ENCODE results near the gene MMRN2. TPM values are rescaled to one million over a fixed set of nuclear protein-coding genes. Genes with fewer than 3 reads are reported as not detected.

The MMRN2 gene, protein sequence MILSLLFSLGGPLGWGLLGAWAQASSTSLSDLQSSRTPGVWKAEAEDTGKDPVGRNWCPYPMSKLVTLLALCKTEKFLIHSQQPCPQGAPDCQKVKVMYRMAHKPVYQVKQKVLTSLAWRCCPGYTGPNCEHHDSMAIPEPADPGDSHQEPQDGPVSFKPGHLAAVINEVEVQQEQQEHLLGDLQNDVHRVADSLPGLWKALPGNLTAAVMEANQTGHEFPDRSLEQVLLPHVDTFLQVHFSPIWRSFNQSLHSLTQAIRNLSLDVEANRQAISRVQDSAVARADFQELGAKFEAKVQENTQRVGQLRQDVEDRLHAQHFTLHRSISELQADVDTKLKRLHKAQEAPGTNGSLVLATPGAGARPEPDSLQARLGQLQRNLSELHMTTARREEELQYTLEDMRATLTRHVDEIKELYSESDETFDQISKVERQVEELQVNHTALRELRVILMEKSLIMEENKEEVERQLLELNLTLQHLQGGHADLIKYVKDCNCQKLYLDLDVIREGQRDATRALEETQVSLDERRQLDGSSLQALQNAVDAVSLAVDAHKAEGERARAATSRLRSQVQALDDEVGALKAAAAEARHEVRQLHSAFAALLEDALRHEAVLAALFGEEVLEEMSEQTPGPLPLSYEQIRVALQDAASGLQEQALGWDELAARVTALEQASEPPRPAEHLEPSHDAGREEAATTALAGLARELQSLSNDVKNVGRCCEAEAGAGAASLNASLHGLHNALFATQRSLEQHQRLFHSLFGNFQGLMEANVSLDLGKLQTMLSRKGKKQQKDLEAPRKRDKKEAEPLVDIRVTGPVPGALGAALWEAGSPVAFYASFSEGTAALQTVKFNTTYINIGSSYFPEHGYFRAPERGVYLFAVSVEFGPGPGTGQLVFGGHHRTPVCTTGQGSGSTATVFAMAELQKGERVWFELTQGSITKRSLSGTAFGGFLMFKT
- polyA plus RNA-seq (2012; ENCODE audit: insufficient read length, low read depth), result 0.95 TPM

DNA sequence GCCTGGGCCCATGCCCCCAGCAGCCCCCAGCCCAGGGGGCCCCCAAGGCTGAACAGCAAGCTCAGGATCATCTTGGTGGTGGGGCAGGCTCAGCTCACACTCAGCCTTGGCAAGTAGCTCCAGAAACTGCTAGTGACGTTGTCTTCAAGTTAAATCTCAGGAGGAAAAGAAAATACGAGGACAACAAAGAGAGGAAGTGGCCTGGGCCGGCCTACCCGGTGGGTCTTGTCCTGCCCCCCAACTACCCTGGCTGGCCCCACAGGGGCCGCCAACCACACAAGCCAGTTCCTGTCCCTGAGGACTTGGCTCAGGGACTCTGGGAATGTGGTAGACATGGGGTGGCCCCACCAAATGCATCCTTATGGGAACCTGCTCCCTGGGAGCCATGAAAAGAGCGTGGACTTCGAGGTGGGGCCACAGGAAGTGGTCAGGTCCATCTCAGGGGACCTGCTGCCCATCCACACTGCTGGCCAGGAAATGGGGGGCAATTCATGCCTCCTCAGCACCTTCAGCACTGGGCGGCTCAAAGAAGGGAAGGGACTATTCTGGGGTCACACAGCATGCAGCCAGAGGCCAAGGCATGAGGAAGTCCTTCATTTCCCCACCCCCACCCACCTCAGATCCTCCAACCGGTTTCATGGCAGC is at the start of gene MMRN2:
TSS of gene MMRN2 (minus strand) at position 145 of the 645 bp plus-strand sequence. CDS start at position 71, 74 bp downstream.
- TF ChIP-seq TAF1 (IDR thresholded peaks at IDR 0.05; ENCODE audit: borderline replicate concordance, insufficient read depth, low read length), result no peak
- no peak for TF ChIP-seq FOXP2 (optimal IDR thresholded peaks at IDR 0.05; ENCODE audit: borderline replicate concordance, extremely low read depth, extremely low read length, insufficient read depth)
- TF ChIP-seq, protein P1, sequence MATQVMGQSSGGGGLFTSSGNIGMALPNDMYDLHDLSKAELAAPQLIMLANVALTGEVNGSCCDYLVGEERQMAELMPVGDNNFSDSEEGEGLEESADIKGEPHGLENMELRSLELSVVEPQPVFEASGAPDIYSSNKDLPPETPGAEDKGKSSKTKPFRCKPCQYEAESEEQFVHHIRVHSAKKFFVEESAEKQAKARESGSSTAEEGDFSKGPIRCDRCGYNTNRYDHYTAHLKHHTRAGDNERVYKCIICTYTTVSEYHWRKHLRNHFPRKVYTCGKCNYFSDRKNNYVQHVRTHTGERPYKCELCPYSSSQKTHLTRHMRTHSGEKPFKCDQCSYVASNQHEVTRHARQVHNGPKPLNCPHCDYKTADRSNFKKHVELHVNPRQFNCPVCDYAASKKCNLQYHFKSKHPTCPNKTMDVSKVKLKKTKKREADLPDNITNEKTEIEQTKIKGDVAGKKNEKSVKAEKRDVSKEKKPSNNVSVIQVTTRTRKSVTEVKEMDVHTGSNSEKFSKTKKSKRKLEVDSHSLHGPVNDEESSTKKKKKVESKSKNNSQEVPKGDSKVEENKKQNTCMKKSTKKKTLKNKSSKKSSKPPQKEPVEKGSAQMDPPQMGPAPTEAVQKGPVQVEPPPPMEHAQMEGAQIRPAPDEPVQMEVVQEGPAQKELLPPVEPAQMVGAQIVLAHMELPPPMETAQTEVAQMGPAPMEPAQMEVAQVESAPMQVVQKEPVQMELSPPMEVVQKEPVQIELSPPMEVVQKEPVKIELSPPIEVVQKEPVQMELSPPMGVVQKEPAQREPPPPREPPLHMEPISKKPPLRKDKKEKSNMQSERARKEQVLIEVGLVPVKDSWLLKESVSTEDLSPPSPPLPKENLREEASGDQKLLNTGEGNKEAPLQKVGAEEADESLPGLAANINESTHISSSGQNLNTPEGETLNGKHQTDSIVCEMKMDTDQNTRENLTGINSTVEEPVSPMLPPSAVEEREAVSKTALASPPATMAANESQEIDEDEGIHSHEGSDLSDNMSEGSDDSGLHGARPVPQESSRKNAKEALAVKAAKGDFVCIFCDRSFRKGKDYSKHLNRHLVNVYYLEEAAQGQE (IDR thresholded peaks at IDR 0.05; ENCODE audit: insufficient read depth in 1 of 2, low read depth in 2 of 2, low read length in 2 of 2), result no peak
- no peak for TF ChIP-seq POLR2AphosphoS5 (IDR thresholded peaks at IDR 0.05; ENCODE audit: low read depth, low read length)
- no peak for TF ChIP-seq SIN3A (IDR thresholded peaks at IDR 0.05; ENCODE audit: borderline replicate concordance, insufficient read depth, low read length)

DNA sequence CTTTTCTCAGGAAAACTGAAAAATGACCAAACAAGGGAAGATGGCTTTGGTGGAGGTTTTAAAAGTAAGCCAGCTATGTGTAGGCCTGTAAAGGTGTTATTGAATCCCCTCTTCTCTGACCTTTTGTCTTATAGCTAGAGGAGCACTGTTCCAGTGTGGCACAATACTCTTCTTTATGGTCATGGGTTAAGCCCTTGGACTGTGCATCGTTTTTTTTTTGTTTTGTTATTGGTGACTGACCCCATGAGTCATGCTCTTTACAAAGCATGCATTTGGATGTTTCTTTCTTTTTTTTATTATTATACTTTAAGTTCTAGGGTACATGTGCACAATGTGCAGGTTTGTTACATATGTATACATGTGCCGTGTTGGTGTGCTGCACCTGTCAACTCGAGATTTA is 43.1 kb upstream of the MMRN2 start:
- TF ChIP-seq FOXP2 (optimal IDR thresholded peaks at IDR 0.05; ENCODE audit: borderline replicate concordance, extremely low read depth, extremely low read length, insufficient read depth) (no peak), POLR2AphosphoS5 (IDR thresholded peaks at IDR 0.05; ENCODE audit: low read depth, low read length) (no peak), TAF1 (IDR thresholded peaks at IDR 0.05; ENCODE audit: borderline replicate concordance, insufficient read depth, low read length) (no peak), SIN3A (IDR thresholded peaks at IDR 0.05; ENCODE audit: borderline replicate concordance, insufficient read depth, low read length) (no peak)
- TF ChIP-seq, protein P1 (IDR thresholded peaks at IDR 0.05; ENCODE audit: insufficient read depth in 1 of 2, low read depth in 2 of 2, low read length in 2 of 2), result no peak

DNA sequence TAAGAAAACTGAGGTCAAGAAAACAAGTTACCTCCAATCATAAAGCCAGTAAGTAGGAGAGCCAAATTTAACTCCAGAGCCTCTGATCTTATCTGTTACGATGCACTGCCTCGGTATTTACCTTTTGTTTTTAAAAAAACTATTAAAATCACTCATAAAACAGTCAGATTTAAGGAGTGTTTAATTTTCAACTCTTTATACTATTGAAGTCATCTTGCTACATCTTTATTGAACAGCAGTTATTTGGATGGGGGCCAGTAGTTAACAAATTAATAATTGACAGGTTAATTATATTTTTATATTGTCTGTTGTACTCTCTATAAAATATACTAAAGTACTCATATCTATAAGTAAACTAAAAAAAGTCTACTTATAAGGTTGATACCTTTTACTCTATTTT is 35.5 kb upstream of the MMRN2 start:
- TF ChIP-seq TAF1 (IDR thresholded peaks at IDR 0.05; ENCODE audit: borderline replicate concordance, insufficient read depth, low read length) (no peak), POLR2AphosphoS5 (IDR thresholded peaks at IDR 0.05; ENCODE audit: low read depth, low read length) (no peak), FOXP2 (optimal IDR thresholded peaks at IDR 0.05; ENCODE audit: borderline replicate concordance, extremely low read depth, extremely low read length, insufficient read depth) (no peak), SIN3A (IDR thresholded peaks at IDR 0.05; ENCODE audit: borderline replicate concordance, insufficient read depth, low read length) (no peak)
- TF ChIP-seq, protein P1 (IDR thresholded peaks at IDR 0.05; ENCODE audit: insufficient read depth in 1 of 2, low read depth in 2 of 2, low read length in 2 of 2), result no peak

DNA sequence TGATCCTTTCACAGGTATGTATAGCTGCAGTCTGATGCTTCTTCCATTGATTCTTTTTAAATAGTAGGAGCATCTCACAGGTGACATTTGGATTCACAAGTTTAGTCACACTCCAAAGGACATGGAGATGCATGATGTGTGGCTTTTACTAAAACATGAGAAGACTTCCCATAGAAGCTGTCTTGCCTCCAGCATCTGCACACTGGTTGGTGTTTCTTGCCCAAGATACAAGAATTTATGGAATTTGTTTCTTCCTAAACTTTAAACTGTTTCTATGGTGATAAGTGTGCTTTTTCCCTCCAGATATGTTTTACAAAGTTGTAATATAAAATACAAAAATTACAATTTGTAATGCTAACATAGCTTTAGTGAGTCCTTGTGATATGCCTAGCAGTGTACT is 35.0 kb upstream of the MMRN2 start:
- no peak for TF ChIP-seq SIN3A (IDR thresholded peaks at IDR 0.05; ENCODE audit: borderline replicate concordance, insufficient read depth, low read length)
- no peak for TF ChIP-seq FOXP2 (optimal IDR thresholded peaks at IDR 0.05; ENCODE audit: borderline replicate concordance, extremely low read depth, extremely low read length, insufficient read depth)
- TF ChIP-seq, protein P1 (IDR thresholded peaks at IDR 0.05; ENCODE audit: insufficient read depth in 1 of 2, low read depth in 2 of 2, low read length in 2 of 2), result no peak
- TF ChIP-seq TAF1 (IDR thresholded peaks at IDR 0.05; ENCODE audit: borderline replicate concordance, insufficient read depth, low read length), result no peak
- no peak for TF ChIP-seq POLR2AphosphoS5 (IDR thresholded peaks at IDR 0.05; ENCODE audit: low read depth, low read length)
